Activated naive CD8-positive, alpha-beta T cell treated with anti-CD3 and anti-CD28 coated beads, Interleukin-2, amount 10 ng/mL, durations not matched to agents 7 days and 5 days (primary cell): ENCODE data around the gene C4BPA. TPM values are rescaled to one million over a fixed set of nuclear protein-coding genes. Genes with fewer than 3 reads are reported as not detected.

Experiments used
- ATAC-seq: fragments of 150-1000 bp; cut with Tn5 transposase; one replicate; pipeline ENCODE4 v1.10.0; 2021; ENCODE audit warnings: low read depth, moderate library complexity
- POLR2A ChIA-PET: fragments of 350-600 bp; sonication (Branson Sonifier 250); formaldehyde crosslinking; loops from one replicate; lab custom pipeline; 2021; ENCODE audit warnings: antibody characterized with exemption; lab: Charles Lee
- DNase-seq: peaks from one replicate; pipeline ENCODE4 v3.0.0; 2021
- H3K27ac Mint-ChIP-seq: one replicate; pipeline ENCODE4 v1.8.0; 2022; ENCODE audit warnings: mild to moderate bottlenecking, mixed read lengths
- H3K27me3 Mint-ChIP-seq: one replicate; pipeline ENCODE4 v1.8.0; 2022; ENCODE audit warnings: mild to moderate bottlenecking, moderate library complexity, mixed read lengths
- H3K36me3 Mint-ChIP-seq: one replicate; pipeline ENCODE4 v1.8.0; 2021; ENCODE audit warnings: mild to moderate bottlenecking, mixed read lengths
- H3K4me1 Mint-ChIP-seq: one replicate; pipeline ENCODE4 v1.8.0; 2021; ENCODE audit warnings: mixed read lengths
- H3K4me3 Mint-ChIP-seq: one replicate; pipeline ENCODE4 v1.8.0; 2022; ENCODE audit warnings: mild to moderate bottlenecking, moderate library complexity, mixed read lengths
- H3K9me3 Mint-ChIP-seq: one replicate; pipeline ENCODE4 v1.8.0; 2021; ENCODE audit warnings: mixed read lengths
- total RNA-seq, 2 experiments: library from RNA; stranded (reverse); gene quantifications; one replicate each; pipeline ENCODE4 v1.2.3, GENCODE V29; 2021

Gene C4BPA
- total RNA-seq, 2 experiments from 2014 or later, result not detected

DNA sequence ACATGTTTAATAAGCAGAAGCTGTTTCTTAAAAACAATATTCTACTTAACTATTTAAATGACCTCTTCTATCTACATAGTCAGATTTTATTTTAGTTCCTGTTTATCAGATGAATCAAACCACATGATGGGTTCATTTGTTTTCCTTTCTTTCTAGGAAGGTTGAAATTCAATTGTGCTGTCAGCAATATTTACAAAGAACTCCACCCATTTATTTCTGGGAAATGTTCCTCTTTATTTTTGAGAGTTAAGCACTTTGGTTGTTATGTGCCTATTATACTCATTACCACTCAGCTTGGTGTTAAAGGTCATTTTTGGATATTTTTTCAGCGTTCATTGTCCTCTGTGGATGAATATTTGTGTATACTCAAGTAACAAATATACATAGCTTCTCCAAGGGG is 84.9 kb downstream of the C4BPA start:
- H3K36me3 Mint-ChIP-seq, result peaks cover 1% of the 10 kb centered on the region
- no peak overlapping the region for H3K27ac Mint-ChIP-seq
- H3K9me3 Mint-ChIP-seq, result peaks cover 5% of the 10 kb centered on the region
- POLR2A ChIA-PET, result no interaction called here
- no peaks in the 10 kb centered on the region for H3K27me3 Mint-ChIP-seq
- ATAC-seq (no peak), DNase-seq (no peak)
- no peak overlapping the region for H3K4me3 Mint-ChIP-seq
- peaks cover 4% of the 10 kb centered on the region for H3K4me1 Mint-ChIP-seq

GRCh38 chr1:207191061-207191460 is 87.0 kb downstream of the C4BPA start:
- peaks cover 4% of the 10 kb centered on the region for H3K4me1 Mint-ChIP-seq

GRCh38 chr1:207191776-207192175 is 87.7 kb downstream of the C4BPA start:
- no peak for ATAC-seq
- peaks cover 1% of the 10 kb centered on the region for H3K36me3 Mint-ChIP-seq
- POLR2A ChIA-PET, result no interaction called here

More at GRCh38 chr1:207191061-207191460, 87.0 kb downstream of the C4BPA start:
- peaks cover 9% of the 10 kb centered on the region for H3K9me3 Mint-ChIP-seq
- no peak overlapping the region for H3K27ac Mint-ChIP-seq
- POLR2A ChIA-PET, result no interaction called here
- ATAC-seq (no peak), DNase-seq (no peak)
- H3K27me3 Mint-ChIP-seq, result no peaks in the 10 kb centered on the region
- H3K4me3 Mint-ChIP-seq, result no peak overlapping the region
- peaks cover 1% of the 10 kb centered on the region for H3K36me3 Mint-ChIP-seq

GRCh38 chr1:207194197-207194596 is 90.2 kb downstream of the C4BPA start:
- Mint-ChIP-seq H3K36me3 (peaks cover 4% of the 10 kb centered on the region), H3K27ac (no peak overlapping the region), H3K9me3 (peaks cover 18% of the 10 kb centered on the region), H3K4me3 (no peak overlapping the region), H3K4me1 (peaks cover 4% of the 10 kb centered on the region), H3K27me3 (peaks cover 6% of the 10 kb centered on the region)
- POLR2A ChIA-PET, result no interaction called here
- ATAC-seq, result no peak
- no peak for DNase-seq

More at GRCh38 chr1:207191776-207192175, 87.7 kb downstream of the C4BPA start:
- Mint-ChIP-seq H3K27ac (no peak overlapping the region), H3K4me3 (no peak overlapping the region), H3K27me3 (no peaks in the 10 kb centered on the region), H3K4me1 (peaks cover 4% of the 10 kb centered on the region), H3K9me3 (peaks cover 9% of the 10 kb centered on the region)
- DNase-seq, result no peak

Other genes with a start within 250 kb of the C4BPA start
- not detected for gene IL20, start 238.6 kb upstream of the C4BPA start, total RNA-seq
- gene IL24, start 206.8 kb upstream of the C4BPA start, total RNA-seq, result not detected
- 100 to 1,000 TPM; 145 to 159 TPM for gene FCMR, start 182.3 kb upstream of the C4BPA start, total RNA-seq
- gene PIGR, start 157.8 kb upstream of the C4BPA start, total RNA-seq, result not detected
- gene FCAMR, start 133.8 kb upstream of the C4BPA start, total RNA-seq, result under 1 TPM in 1 of 2 experiments, not detected in 1; 0.22 TPM
- not detected for gene C1orf116, start 71.5 kb upstream of the C4BPA start, total RNA-seq
- gene YOD1, start 53.0 kb upstream of the C4BPA start, total RNA-seq, result 10 to 100 TPM; 10.1 to 10.2 TPM
- gene PFKFB2, start 51.0 kb upstream of the C4BPA start, total RNA-seq, result 1 to 10 TPM; 4.6 to 4.8 TPM
- gene C4BPB, start 15.4 kb upstream of the C4BPA start, total RNA-seq, result 1 to 10 TPM; 1.0 to 2.7 TPM
- 10 to 100 TPM; 69.3 to 80.6 TPM for gene CD55, start 217.4 kb downstream of the C4BPA start, total RNA-seq